A673 (cell line): ENCODE measurements around the gene SHC4. TPM values are rescaled to one million over a fixed set of nuclear protein-coding genes. Genes with fewer than 3 reads are reported as not detected.

Experiments used
- BruUV-seq: library from RNA; stranded (reverse); fragments of 400-500 nt; replicated peaks from 2 replicates; lab custom pipeline; 2021; lab: Mats Ljungman, UMichigan
- CTCF ChIA-PET: fragments of 300-600 bp; sonication (Branson Sonifier 250); formaldehyde crosslinking; loops from one replicate; lab custom pipeline; 2022; ENCODE audit warnings: antibody characterized with exemption; lab: Charles Lee
- POLR2A ChIA-PET: fragments of 300-600 bp; sonication (Branson Sonifier 250); formaldehyde crosslinking; loops from one replicate; lab custom pipeline; 2022; ENCODE audit warnings: antibody characterized with exemption; ENCODE audit not compliant: low non-redundant PET; lab: Charles Lee
- DNase-seq: peaks from one replicate; pipeline ENCODE4 v3.0.0-alpha.2; 2015; ENCODE audit warnings: low spot score
- H3K27ac ChIP-seq: fragments of 200-600 bp; sonication (generic); 2 replicates; pipeline ENCODE4 v1.5.1; 2016; ENCODE audit warnings: mixed run types, low read depth, mild to moderate bottlenecking, mixed read lengths, antibody characterized with exemption, low read length; ENCODE audit not compliant: poor library complexity, severe bottlenecking
- H3K27me3 ChIP-seq: fragments of 200-600 bp; sonication (generic); replicated peaks from 2 replicates; pipeline ENCODE4 v1.6.1; 2017; ENCODE audit warnings: mixed run types, low read depth, mild to moderate bottlenecking, mixed read lengths, antibody characterized with exemption, low read length; ENCODE audit not compliant: insufficient read depth, poor library complexity
- H3K36me3 ChIP-seq: fragments of 200-600 bp; sonication (generic); 2 replicates; pipeline ENCODE4 v1.6.1; 2016; ENCODE audit warnings: mixed run types, mild to moderate bottlenecking, mixed read lengths, antibody characterized with exemption, low read length; ENCODE audit not compliant: insufficient read depth, poor library complexity, severe bottlenecking
- H3K4me1 ChIP-seq: fragments of 200-600 bp; sonication (generic); 2 replicates; pipeline ENCODE4 v1.6.1; 2017; ENCODE audit warnings: mixed run types, mild to moderate bottlenecking, mixed read lengths, antibody characterized with exemption, low read length; ENCODE audit not compliant: insufficient read depth, poor library complexity, severe bottlenecking
- H3K4me3 ChIP-seq: fragments of 200-600 bp; sonication (generic); 2 replicates; pipeline ENCODE4 v1.5.1; 2016; ENCODE audit warnings: low read depth, mixed run types, mild to moderate bottlenecking, mixed read lengths, low read length; ENCODE audit not compliant: poor library complexity, severe bottlenecking
- H3K9me3 ChIP-seq: fragments of 200-600 bp; sonication (generic); 2 replicates; pipeline ENCODE4 v1.6.1; 2016; ENCODE audit warnings: mixed run types, low read depth, mild to moderate bottlenecking, mixed read lengths, antibody characterized with exemption, low read length; ENCODE audit not compliant: poor library complexity, severe bottlenecking
- EZH2 ChIP-seq: fragments of 200-600 bp; sonication (generic); IDR thresholded peaks from 2 replicates; pipeline ENCODE4 v1.6.1; 2017; ENCODE audit warnings: borderline replicate concordance, low read depth, mild to moderate bottlenecking, mixed read lengths, antibody characterized with exemption, low read length; ENCODE audit not compliant: poor library complexity, severe bottlenecking
- intact Hi-C: fragments of 100-400 bp; cut with micrococcal nuclease; formaldehyde crosslinking; loops from one replicate; pipeline ENCODE4 v1.10.0; 2022; ENCODE audit not compliant: unreplicated experiment
- total RNA-seq: library from RNA; stranded (reverse); gene quantifications from 2 replicates; pipeline ENCODE4 v1.2.3, GENCODE V29; 2021
- TF ChIP-seq, protein P1 (sequence below): fragments of 300-800, 200-600 bp; sonication (generic); conservative IDR thresholded peaks from 2 replicates; pipeline ENCODE4 v1.5.1; 2017; ENCODE audit warnings: low read depth, mild to moderate bottlenecking, antibody characterized with exemption, low read length, moderate library complexity, mixed read lengths

Gene SHC4
- total RNA-seq, 1 experiment from 2014 or later, result 0.73 TPM

DNA sequence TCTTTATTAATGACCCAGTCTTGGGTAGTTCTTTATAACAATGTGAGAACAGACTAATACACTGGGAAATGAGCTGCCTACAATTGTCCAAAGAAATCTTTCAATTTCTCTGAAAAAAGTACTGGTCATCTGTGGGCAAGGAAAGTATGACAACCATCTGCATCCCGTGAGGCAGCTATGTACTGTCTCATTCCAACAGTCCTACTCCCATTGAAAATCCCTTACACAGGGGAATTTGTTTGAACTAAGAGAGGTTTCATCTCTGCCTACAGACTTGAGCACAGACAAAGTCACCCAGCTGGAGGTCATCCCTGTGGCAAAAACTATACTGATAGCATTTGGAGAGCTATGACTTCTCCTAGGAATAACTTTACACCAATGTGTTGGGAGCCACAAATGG, 27.1 kb downstream of the SHC4 start:
- BruUV-seq, result no TSS peak
- no peaks in the 10 kb centered on the region for H3K9me3 ChIP-seq
- H3K36me3 ChIP-seq, result no peaks in the 10 kb centered on the region
- no peak overlapping the region for H3K4me3 ChIP-seq
- TF ChIP-seq EZH2, result no peak
- TF ChIP-seq, protein P1, sequence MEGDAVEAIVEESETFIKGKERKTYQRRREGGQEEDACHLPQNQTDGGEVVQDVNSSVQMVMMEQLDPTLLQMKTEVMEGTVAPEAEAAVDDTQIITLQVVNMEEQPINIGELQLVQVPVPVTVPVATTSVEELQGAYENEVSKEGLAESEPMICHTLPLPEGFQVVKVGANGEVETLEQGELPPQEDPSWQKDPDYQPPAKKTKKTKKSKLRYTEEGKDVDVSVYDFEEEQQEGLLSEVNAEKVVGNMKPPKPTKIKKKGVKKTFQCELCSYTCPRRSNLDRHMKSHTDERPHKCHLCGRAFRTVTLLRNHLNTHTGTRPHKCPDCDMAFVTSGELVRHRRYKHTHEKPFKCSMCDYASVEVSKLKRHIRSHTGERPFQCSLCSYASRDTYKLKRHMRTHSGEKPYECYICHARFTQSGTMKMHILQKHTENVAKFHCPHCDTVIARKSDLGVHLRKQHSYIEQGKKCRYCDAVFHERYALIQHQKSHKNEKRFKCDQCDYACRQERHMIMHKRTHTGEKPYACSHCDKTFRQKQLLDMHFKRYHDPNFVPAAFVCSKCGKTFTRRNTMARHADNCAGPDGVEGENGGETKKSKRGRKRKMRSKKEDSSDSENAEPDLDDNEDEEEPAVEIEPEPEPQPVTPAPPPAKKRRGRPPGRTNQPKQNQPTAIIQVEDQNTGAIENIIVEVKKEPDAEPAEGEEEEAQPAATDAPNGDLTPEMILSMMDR, result no peak
- no peaks in the 10 kb centered on the region for H3K27me3 ChIP-seq
- peaks cover 9% of the 10 kb centered on the region for H3K4me1 ChIP-seq
- CTCF ChIA-PET, result no interaction called here
- no peak overlapping the region for H3K27ac ChIP-seq
- no peak for DNase-seq
- POLR2A ChIA-PET, result no interaction called here
- intact Hi-C loops, result no loop called here

DNA sequence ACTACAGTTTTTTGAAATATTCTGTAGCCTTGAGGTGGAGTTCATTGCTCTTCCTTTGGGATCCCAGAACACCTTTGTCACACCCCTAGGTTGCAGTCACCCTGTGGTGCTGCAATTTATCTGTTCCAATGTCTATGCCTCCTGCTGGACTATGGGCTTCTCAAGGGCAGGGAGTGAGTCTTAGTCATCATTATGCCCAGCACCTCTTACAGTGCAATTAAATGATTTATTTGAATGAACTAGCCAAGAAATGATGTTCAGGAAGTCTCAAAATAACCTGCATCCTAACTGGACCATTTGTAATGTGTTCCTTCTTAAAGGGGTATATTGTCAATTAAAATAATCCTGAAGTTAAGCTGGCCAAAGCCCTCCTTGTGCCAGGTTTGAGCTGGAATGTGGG, 28.5 kb downstream of the SHC4 start:
- Histone ChIP-seq H3K27ac (no peak overlapping the region), H3K36me3 (no peaks in the 10 kb centered on the region), H3K27me3 (peaks cover 5% of the 10 kb centered on the region), H3K4me3 (no peak overlapping the region), H3K9me3 (no peaks in the 10 kb centered on the region), H3K4me1 (peaks cover 9% of the 10 kb centered on the region)
- ChIA-PET CTCF (no interaction called here), POLR2A (no interaction called here)
- no TSS peak for BruUV-seq
- TF ChIP-seq EZH2, result no peak
- TF ChIP-seq, protein P1, result no peak
- intact Hi-C loops, result no loop called here
- no peak for DNase-seq

DNA sequence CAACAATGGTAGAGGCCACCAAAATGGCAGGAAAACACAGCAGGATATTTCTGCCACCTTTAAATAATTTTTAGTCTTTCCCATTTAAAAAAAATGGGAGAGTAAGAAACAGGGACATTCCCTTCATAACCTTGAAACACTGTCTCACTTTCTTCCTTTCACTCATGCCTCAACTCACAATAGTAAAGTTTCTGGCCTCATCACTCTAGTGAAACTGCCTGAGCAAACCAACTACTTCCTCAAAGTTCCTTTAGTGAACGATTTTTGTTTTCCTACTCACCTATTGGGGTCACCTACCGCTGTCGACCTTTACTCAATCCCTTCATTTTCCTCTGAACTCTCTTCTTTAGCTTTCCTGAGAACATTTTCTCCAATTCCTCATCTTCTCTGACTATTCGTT, 33.0 kb downstream of the SHC4 start:
- no peaks in the 10 kb centered on the region for H3K36me3 ChIP-seq
- POLR2A ChIA-PET, result no interaction called here
- H3K27ac ChIP-seq, result no peak overlapping the region
- CTCF ChIA-PET, result no interaction called here
- H3K4me1 ChIP-seq, result no peaks in the 10 kb centered on the region
- DNase-seq, result no peak
- no TSS peak for BruUV-seq
- no peaks in the 10 kb centered on the region for H3K9me3 ChIP-seq
- intact Hi-C loops, result no loop called here
- H3K4me3 ChIP-seq, result no peak overlapping the region
- no peak for TF ChIP-seq EZH2
- TF ChIP-seq, protein P1, result no peak
- peaks cover 5% of the 10 kb centered on the region for H3K27me3 ChIP-seq
